ENCODE results near the gene PARL.

Gene PARL

DNA sequence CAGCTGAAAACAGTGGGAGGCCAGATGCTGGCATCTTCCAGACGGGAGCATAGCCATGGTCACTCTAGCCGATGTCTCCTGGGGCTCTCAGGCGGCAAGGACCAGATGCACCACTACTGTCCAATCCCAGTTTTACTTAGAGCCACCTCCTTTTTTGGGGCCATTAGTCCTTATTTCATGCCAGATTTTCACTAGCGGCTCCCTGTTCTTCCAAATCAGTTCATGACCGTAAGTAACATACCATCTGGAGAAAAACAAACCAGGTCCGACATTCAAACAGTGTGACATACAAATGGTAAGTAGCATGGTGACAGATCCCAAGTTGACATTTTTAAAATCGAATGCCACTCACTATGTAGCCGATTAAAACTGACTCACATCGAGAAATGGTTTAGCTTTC lies 55.2 kb downstream of the PARL start:
- Histone ChIP-seq H3K36me3 (ENCODE audit: insufficient read depth, low read length) (0 out of 2 replicates have a peak, but pooled peaks cover 2% of the 10 kb centered on the region), H3K4me3 (ENCODE audit: low read depth, low read length) (no peak overlapping the region), H3K79me2 (ENCODE audit: control insufficient read depth, insufficient read depth, low read length, unreplicated experiment) (no peaks in the 10 kb centered on the region), H3K27ac (ENCODE audit: low read depth, low read length) (no peak overlapping the region), H3K27me3 (ENCODE audit: insufficient read depth, low read length) (no peaks in the 10 kb centered on the region), H3K4me1 (ENCODE audit: control insufficient read depth, insufficient read depth, low read length, unreplicated experiment) (no peaks in the 10 kb centered on the region), H2AFZ (ENCODE audit: low read length, unreplicated experiment) (no peak overlapping the region)

DNA sequence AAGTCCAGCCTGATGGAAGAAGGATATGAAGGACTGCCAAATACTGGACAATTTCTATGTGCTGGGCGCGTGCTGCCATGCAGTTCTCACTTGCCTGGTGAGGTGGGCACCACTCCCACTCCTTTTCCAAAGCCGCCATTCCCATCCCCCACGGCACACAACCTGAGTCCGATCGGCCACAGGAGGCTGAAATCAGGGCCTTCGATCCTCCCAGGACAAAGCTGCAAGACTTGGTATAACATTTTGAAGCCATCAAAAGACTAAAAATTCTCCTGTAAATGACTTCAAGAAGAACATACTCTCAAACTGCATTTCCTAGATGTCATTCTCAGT lies 56.2 kb downstream of the PARL start:
- H3K4me1 ChIP-seq (ENCODE audit: control insufficient read depth, insufficient read depth, low read length, unreplicated experiment), result no peaks in the 10 kb centered on the region
- H2AFZ ChIP-seq (ENCODE audit: low read length, unreplicated experiment), result no peak overlapping the region
- no peak overlapping the region for H3K4me3 ChIP-seq (ENCODE audit: low read depth, low read length)
- H3K36me3 ChIP-seq (ENCODE audit: insufficient read depth, low read length), result 0 out of 2 replicates have a peak, but pooled peaks cover 2% of the 10 kb centered on the region
- H3K27ac ChIP-seq (ENCODE audit: low read depth, low read length), result no peak overlapping the region
- H3K79me2 ChIP-seq (ENCODE audit: control insufficient read depth, insufficient read depth, low read length, unreplicated experiment), result no peaks in the 10 kb centered on the region
- H3K27me3 ChIP-seq (ENCODE audit: insufficient read depth, low read length), result no peaks in the 10 kb centered on the region

DNA sequence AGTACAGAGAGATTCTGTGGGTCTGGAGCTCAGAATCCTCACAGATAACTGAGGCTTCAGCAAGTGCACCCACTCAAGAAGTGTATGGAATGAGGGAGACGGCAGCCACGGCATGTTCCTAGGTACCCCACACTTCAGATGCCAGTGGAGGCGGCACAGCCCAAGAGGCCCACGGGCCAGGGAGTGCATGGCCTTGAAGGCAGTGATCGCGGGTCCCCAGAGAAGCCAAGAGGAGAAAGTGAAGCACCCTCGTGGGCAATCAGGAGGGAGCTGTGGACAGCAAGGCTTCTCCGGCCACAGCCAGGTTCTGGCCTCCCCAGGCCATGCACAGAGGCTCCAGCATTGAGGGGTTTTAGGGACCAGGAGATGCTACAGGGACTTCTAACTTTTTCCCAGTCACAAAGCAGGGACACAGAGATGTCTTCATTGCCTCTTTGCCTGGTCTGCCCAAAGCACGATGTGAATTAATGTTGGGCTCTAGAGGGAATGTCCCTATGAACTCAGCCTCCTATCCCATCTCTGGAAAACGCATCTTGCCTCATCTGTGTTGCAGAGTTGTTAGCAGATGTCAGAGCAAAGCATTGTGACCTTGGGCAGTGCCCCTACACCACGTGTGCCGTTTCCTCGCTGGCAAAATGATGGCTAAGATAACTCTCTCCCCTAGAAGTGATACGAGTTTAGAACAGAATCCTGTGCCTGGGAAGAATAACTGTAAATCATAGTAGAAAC lies 56.7 kb downstream of the PARL start:
- H3K27ac ChIP-seq (ENCODE audit: low read depth, low read length), result no peak overlapping the region
- no peak overlapping the region for H2AFZ ChIP-seq (ENCODE audit: low read length, unreplicated experiment)
- H3K4me3 ChIP-seq (ENCODE audit: low read depth, low read length), result no peak overlapping the region
- H3K4me1 ChIP-seq (ENCODE audit: control insufficient read depth, insufficient read depth, low read length, unreplicated experiment), result no peaks in the 10 kb centered on the region
- H3K79me2 ChIP-seq (ENCODE audit: control insufficient read depth, insufficient read depth, low read length, unreplicated experiment), result no peaks in the 10 kb centered on the region
- no peaks in the 10 kb centered on the region for H3K27me3 ChIP-seq (ENCODE audit: insufficient read depth, low read length)
- H3K36me3 ChIP-seq (ENCODE audit: insufficient read depth, low read length), result 0 out of 2 replicates have a peak, but pooled peaks cover 2% of the 10 kb centered on the region

DNA sequence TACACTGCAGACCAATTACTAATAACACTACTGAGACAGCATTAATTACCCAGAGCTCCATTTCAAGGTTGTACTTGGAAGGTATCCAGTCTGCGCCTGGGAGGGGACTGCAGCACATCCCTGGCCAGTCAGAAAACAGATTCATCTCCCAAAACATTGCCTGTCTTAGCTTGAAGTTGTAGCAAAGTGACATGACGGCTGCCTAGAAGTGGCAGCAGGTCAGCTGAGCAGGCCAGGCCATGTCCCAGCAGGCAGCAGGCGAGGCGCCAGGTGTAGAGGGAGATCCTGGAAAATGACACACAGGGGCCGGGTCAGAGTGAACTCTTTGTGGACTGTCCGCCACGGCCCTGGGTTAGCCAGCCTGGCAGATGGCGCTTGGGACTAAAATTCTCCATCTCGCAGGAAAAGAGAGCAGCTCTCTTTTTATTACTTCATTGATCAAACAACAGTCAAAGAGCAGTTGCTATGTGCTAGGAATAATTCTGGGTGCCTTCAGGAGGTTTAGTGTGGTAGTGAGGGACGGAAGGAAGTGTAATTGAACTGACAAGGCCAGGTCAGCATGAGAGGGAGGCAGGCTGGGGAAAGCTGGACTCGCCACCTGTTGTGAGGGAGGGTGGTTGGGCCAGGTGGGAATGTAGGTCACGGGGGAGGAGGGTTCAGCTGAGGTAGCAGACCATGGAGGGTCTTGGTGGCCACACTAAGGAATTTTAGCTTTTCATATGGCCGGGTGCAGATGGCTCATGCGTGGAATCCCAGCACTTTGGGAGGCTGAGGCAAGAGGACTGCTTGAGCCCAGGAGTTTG lies 58.0 kb downstream of the PARL start:
- Histone ChIP-seq H3K27ac (ENCODE audit: low read depth, low read length) (no peak overlapping the region), H3K27me3 (ENCODE audit: insufficient read depth, low read length) (no peaks in the 10 kb centered on the region), H3K4me3 (ENCODE audit: low read depth, low read length) (no peak overlapping the region), H2AFZ (ENCODE audit: low read length, unreplicated experiment) (no peak overlapping the region), H3K36me3 (ENCODE audit: insufficient read depth, low read length) (0 out of 2 replicates have a peak, but pooled peaks cover 2% of the 10 kb centered on the region), H3K4me1 (ENCODE audit: control insufficient read depth, insufficient read depth, low read length, unreplicated experiment) (no peaks in the 10 kb centered on the region), H3K79me2 (ENCODE audit: control insufficient read depth, insufficient read depth, low read length, unreplicated experiment) (no peaks in the 10 kb centered on the region)

DNA sequence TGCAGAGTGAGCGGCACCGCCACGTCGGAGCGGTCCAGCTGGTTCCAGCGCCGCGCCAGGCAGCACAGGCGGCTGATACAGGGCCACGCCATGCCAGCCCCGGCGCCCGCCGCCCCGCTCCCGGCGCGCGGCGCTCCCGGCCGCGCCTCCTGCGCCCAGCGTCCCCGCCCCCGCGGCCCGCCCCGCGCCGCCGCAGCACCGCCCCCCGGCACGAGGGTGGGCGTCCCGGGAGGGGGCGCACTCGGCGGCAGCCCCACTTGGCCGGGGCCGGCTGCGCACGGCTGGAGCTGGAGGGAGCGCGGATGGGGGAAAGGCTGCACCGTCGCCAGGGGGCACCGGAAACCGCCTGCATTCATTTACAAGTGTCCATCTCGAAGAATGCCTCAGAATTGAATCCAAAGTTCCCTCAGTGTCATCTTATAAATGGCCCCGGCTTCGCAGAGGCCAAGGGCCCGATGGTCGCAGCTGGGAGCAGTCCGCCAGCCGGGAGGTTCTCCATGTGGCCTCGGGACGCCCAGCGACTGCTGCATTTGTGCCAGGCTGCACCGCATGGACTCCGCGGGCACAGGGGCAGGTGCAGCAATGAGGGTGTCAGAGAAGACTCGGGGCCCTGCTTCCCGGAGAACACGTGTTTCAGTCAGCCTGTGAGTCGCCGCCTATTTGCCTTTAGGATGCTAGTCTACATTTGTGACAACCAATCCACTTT lies 59.1 kb downstream of the PARL start, which contains the start of gene MAP6D1:
TSS of gene MAP6D1 (minus strand) at position 122 of the 706 bp plus-strand sequence. CDS start at position 92, 30 bp downstream.
- Histone ChIP-seq H3K4me1 (ENCODE audit: control insufficient read depth, insufficient read depth, low read length, unreplicated experiment) (no peaks in the 10 kb centered on the region), H3K79me2 (ENCODE audit: control insufficient read depth, insufficient read depth, low read length, unreplicated experiment) (no peaks in the 10 kb centered on the region), H3K27ac (ENCODE audit: low read depth, low read length) (no peak within 1 kb of the TSS), H3K4me3 (ENCODE audit: low read depth, low read length) (peak within 1 kb of the TSS; percentile 95), H3K36me3 (ENCODE audit: insufficient read depth, low read length) (no peaks in the 10 kb centered on the region), H3K27me3 (ENCODE audit: insufficient read depth, low read length) (no peaks in the 10 kb centered on the region), H2AFZ (ENCODE audit: low read length, unreplicated experiment) (peak within 1 kb of the TSS; percentile 99)

DNA sequence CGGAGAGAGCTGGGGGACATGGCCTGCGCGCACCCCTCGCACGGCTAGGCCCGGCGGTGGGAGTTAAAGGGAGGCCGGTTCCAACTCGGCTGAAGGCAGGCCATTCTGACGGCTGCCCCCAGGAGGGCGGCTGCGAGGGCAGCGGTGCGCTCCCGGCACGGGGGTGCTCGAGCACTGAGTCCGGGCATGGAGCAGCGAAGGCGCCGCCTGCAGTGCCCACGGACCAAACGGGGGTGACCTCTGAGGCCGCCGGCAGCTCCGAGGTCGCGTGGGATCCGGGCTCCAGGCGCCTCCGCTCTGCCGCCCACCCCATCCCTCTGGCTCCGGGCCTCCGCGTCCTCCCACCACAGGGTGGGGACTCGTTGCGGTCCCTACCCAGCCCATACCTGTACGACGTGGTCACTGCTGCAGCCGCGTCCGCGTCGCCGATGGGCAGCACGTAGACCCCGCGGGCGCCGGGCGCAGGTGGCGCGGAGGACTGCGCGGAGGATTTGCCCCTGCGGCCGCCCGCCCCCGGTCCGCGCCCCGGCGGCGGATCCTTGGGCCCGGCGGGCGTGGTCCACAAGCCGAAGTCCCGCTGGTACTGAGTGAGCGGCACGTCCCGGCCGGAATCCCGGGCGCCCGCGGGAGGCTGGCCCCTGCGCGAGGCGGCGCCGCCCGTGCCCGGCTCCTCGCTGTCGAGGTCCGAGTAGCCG lies 59.8 kb downstream of the PARL start:
- Histone ChIP-seq H3K27me3 (ENCODE audit: insufficient read depth, low read length) (no peaks in the 10 kb centered on the region), H3K27ac (ENCODE audit: low read depth, low read length) (no peak overlapping the region), H3K4me1 (ENCODE audit: control insufficient read depth, insufficient read depth, low read length, unreplicated experiment) (no peaks in the 10 kb centered on the region), H3K4me3 (ENCODE audit: low read depth, low read length) (peak overlapping the region; percentile 95), H2AFZ (ENCODE audit: low read length, unreplicated experiment) (peak overlapping the region; percentile 99), H3K79me2 (ENCODE audit: control insufficient read depth, insufficient read depth, low read length, unreplicated experiment) (no peaks in the 10 kb centered on the region), H3K36me3 (ENCODE audit: insufficient read depth, low read length) (no peaks in the 10 kb centered on the region)

DNA sequence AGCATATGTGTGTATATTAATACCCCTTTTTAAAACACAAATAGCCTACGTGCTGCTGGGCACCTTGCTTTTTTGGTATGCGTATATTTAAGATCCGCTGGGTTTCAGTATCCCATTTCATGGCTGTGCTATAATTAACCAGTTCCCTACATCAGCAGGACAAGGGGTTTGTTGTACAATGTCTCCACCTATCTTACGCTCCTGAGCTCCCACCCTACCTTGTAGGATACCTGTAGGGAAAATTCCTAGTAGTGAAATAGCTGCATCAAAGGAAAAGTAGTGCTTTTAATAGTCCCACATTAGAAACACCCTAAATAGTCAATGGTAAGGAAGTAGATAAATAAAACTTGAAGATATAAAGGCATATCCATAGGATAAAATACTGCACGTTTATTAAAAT lies 60.7 kb downstream of the PARL start:
- no peaks in the 10 kb centered on the region for H3K79me2 ChIP-seq (ENCODE audit: control insufficient read depth, insufficient read depth, low read length, unreplicated experiment)
- no peak overlapping the region for H2AFZ ChIP-seq (ENCODE audit: low read length, unreplicated experiment)
- H3K27me3 ChIP-seq (ENCODE audit: insufficient read depth, low read length), result no peaks in the 10 kb centered on the region
- H3K4me3 ChIP-seq (ENCODE audit: low read depth, low read length), result peak overlapping the region; percentile 95
- no peak overlapping the region for H3K27ac ChIP-seq (ENCODE audit: low read depth, low read length)
- H3K36me3 ChIP-seq (ENCODE audit: insufficient read depth, low read length), result no peaks in the 10 kb centered on the region
- no peaks in the 10 kb centered on the region for H3K4me1 ChIP-seq (ENCODE audit: control insufficient read depth, insufficient read depth, low read length, unreplicated experiment)

DNA sequence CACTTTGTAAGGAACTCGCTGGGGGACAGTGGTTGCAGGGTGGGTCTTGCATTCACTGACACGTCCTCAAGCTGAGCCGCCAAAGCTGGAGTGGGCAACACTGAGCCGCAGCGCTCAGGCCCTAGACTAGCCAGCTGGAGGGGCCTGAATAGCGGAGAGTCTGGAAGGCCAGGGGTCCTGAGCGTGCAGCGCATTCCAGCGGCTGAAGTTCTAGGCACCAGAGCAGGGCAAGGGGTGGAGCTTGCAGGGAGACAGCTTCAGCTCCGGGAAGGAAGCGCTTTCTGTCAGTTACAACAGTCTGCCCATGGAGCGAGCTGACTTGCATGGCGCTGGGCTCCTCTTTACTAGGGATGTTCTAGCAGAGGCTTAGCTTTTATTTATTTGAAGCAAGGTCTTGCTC lies 62.0 kb downstream of the PARL start:
- Histone ChIP-seq H3K79me2 (ENCODE audit: control insufficient read depth, insufficient read depth, low read length, unreplicated experiment) (no peaks in the 10 kb centered on the region), H3K4me1 (ENCODE audit: control insufficient read depth, insufficient read depth, low read length, unreplicated experiment) (no peaks in the 10 kb centered on the region), H2AFZ (ENCODE audit: low read length, unreplicated experiment) (no peak overlapping the region), H3K4me3 (ENCODE audit: low read depth, low read length) (no peak overlapping the region), H3K36me3 (ENCODE audit: insufficient read depth, low read length) (no peaks in the 10 kb centered on the region), H3K27me3 (ENCODE audit: insufficient read depth, low read length) (no peaks in the 10 kb centered on the region), H3K27ac (ENCODE audit: low read depth, low read length) (no peak overlapping the region)

DNA sequence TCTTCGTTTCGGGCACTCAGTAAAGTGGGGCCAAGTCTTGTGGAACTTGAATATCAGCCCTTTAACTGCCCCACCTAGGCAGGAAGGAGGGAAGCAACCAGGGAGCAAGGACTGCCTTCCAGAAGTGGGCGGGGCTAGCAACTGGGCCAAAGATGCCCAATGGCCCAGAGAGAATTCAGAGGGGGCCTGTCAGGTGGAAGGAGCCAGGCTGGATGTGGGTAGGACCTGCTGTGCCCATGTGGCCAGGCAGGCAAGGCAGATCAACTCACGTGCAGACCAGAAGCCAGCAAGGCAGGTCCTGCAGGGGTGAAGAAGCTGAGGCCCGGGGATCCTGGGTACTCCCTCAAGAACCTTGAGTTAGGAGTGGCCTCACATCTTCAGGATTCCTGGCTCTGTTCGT lies 64.8 kb downstream of the PARL start:
- no peak overlapping the region for H3K4me3 ChIP-seq (ENCODE audit: low read depth, low read length)
- H3K4me1 ChIP-seq (ENCODE audit: control insufficient read depth, insufficient read depth, low read length, unreplicated experiment), result no peaks in the 10 kb centered on the region
- no peak overlapping the region for H3K27ac ChIP-seq (ENCODE audit: low read depth, low read length)
- H3K36me3 ChIP-seq (ENCODE audit: insufficient read depth, low read length), result no peaks in the 10 kb centered on the region
- no peak overlapping the region for H2AFZ ChIP-seq (ENCODE audit: low read length, unreplicated experiment)
- no peaks in the 10 kb centered on the region for H3K79me2 ChIP-seq (ENCODE audit: control insufficient read depth, insufficient read depth, low read length, unreplicated experiment)
- no peaks in the 10 kb centered on the region for H3K27me3 ChIP-seq (ENCODE audit: insufficient read depth, low read length)

Measured in ACC112 (cell line).